ACHN (cell line): ENCODE results near the gene SLC5A5.
"Not testable (repeated sequence)": the region's sequence is repeated elsewhere in the genome, so short reads cannot be mapped to it uniquely, and the experiment has no call there.

Source experiments
- DNase-seq: peaks from one replicate; pipeline ENCODE4 v3.0.0-alpha.2; 2015
- in situ Hi-C: cut with HindIII; loops from 2 replicates; pipeline ENCODE4 v1.10.0; 2017; ENCODE audit warnings: low sequenced_read_pairs, low pct_ligation_motif_present, low pct_unique_long_range_greater_than_20kb

SLC5A5 gene

GRCh38 chr19:17908244-17908643, 36.5 kb downstream of the SLC5A5 start:
- no peak for DNase-seq
- in situ Hi-C loops, result no loop called here

GRCh38 chr19:17909003-17909732, 37.4 kb downstream of the SLC5A5 start:
- in situ Hi-C loops, result no loop called here
- DNase-seq, result no peak

DNA sequence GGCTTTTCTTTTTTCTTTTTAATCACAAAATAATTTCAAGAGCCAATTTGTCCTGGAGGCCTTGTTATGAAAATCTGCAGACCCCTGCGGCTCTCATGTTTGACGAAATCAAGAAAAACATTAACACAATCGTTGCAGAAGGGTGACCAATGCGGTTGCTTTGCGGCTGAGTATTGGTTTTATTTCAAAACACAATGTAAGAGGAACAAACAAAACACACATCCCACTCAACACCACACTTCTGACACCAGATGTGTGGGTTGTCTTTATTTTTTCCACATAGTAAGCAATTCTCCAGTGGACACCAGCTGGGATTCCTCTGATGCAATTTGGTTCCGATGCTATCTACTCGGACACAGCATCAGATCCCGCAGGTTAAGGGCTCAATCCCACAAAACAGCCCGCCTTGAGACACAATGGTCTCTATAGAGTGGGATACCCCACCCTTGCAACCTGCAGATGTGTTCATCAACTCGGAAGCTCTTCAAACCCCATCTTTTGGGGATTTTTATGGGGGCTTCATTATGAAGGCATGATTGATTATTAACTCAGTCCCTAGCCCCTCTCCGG, 39.1 kb downstream of the SLC5A5 start:
- no peak for DNase-seq
- in situ Hi-C loops, result no loop called here

DNA sequence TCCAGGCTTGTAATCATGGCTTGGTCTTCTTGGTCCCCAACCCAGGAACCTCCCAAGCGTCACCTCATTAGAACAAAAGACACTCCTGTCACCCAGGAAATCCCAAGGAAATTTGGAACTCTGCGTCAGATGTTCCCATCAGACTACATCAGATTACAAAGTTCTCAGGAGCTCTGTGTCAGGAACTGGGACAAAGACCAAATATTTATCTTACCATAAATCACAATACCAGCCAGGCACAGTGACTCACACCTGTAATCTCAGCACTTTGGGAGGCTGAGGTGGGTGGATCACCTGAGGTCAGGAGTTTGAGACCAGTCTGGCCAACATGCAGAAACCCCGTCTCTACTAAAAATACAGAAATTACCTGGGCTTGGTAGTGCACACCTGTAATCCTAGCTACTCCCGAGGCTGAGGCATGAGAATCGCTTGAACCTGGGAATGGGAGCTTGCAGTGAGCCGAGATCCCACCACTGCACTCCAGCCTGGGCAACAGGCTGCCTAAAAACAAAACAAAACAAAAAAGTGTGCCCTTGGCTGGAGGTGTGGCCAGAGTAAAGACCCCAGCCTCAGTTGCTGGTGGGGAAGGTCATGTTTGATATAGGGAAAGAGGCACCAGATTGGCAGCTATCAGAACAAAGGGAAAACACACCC, 44.3 kb downstream of the SLC5A5 start:
- no peak for DNase-seq

GRCh38 chr19:17918151-17918550, 46.4 kb downstream of the SLC5A5 start:
- in situ Hi-C loops, DNase-seq: not testable (repeated sequence)

More for the DNA sequence above, 44.3 kb downstream of the SLC5A5 start:
- in situ Hi-C loops, result no loop called here

- DNase-seq, in situ Hi-C loops: not testable (repeated sequence)
Observed at GRCh38 chr19:17919122-17919521, 47.4 kb downstream of the SLC5A5 start.

DNA sequence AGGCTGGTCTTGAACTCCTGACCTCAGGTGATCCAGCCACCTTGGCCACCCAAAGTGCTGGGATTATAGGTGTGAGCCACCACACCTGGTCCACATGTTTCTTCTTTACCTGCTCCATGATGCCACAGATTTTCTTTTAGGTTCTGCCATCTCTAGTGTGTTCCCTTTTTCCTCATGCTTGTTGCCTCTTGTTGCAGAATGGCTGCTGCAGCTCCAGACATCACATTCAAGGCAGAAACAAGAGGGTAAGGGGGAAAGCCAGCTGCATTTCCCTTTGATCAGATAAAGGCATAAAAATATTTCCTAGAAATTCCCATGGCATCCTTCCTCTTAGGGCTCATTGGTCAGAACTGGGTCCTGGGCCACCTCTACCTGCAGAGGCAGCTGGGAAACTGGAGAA, 48.8 kb downstream of the SLC5A5 start:
- no peak for DNase-seq
- in situ Hi-C loops, result no loop called here

- no peak for DNase-seq
- in situ Hi-C loops, result no loop called here
Observed at GRCh38 chr19:17922138-17922537, 50.4 kb downstream of the SLC5A5 start.

DNA sequence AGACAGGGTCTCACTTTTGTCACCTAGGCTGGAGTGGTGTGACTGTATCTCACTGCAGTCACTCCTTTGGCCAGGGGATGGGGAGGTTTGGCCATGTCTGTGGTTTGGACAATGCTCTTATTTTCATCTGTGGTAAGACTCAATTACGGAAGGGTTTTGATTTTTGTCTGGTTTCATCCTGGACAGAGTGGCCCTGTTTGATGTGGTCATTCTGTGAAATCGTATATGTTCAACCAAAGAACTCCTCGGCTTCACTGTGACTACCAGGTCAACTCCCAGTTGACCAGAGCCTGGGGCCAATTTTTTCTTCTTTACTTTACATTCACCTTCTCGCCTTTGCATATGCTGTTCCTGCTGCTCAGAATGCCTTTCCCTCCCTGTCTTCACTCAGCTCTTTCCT, 54.3 kb downstream of the SLC5A5 start:
- in situ Hi-C loops, result no loop called here
- no peak for DNase-seq

- in situ Hi-C loops, result no loop called here
- DNase-seq, result no peak
Observed at GRCh38 chr19:17929056-17929455, 57.3 kb downstream of the SLC5A5 start.

DNA sequence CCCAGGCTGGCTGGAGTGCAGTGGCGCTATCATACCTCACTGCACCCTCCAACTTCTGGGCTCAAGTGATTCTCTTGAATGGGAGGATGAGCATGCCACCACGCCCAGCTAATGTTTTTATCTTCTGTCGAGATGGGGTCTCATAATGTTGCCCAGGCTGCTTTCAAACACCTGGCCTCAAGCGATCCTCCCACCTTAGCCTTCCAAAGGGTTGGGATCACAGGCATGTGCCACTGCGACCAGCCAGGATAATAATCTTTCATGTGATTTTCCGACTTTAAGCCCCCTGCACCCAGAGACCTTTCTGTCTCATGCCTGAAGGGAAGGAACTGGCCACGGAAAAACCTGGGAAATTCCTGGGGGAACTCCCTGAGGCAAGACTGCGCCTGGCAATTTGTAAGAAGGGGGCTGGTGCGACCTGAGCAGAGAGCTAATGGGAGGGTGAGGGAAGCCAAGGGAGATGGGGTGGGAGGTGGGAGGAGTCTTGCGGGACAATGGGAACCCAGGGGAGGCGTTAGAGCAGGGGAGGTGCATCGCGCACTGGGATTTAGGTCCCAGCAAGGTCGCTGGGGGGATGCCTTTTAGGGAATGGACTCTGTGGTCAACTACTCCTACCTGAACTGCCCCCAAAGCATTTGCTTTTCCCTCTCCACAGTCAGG, 59.9 kb downstream of the SLC5A5 start:
- in situ Hi-C loops, result no loop called here
- peak; percentile 20 for DNase-seq

- in situ Hi-C loops, result no loop called here
- peak; percentile 87 for DNase-seq
Observed at GRCh38 chr19:17932485-17933338, 61.0 kb downstream of the SLC5A5 start, which contains the start of gene CCDC124. Gene CCDC124 (plus strand): TSS chr19:17933015. CDS start chr19:17936421, 3,406 bp downstream.

GRCh38 chr19:17933414-17934129, 61.8 kb downstream of the SLC5A5 start:
- in situ Hi-C loops, result no loop called here

DNA sequence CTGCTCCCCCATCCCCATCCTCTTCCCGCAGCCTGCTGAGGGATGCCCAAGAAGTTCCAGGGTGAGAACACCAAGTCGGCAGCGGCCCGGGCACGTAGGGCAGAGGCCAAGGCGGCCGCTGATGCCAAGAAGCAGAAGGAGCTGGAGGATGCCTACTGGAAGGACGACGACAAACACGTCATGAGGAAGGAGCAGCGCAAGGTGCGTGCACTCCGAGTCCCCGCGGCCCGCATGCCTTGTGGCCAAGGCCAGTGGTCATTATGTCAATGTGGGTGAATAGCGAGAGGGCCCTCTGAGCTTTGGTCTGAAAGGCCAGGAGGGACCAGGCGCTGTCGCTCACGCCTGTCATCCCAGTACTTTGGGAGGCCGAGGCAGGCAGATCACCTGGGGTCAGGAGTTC, 64.6 kb downstream of the SLC5A5 start:
- no peak for DNase-seq
- in situ Hi-C loops, result no loop called here

More at GRCh38 chr19:17933414-17934129, 61.8 kb downstream of the SLC5A5 start:
- DNase-seq, result peak; percentile 21

DNA sequence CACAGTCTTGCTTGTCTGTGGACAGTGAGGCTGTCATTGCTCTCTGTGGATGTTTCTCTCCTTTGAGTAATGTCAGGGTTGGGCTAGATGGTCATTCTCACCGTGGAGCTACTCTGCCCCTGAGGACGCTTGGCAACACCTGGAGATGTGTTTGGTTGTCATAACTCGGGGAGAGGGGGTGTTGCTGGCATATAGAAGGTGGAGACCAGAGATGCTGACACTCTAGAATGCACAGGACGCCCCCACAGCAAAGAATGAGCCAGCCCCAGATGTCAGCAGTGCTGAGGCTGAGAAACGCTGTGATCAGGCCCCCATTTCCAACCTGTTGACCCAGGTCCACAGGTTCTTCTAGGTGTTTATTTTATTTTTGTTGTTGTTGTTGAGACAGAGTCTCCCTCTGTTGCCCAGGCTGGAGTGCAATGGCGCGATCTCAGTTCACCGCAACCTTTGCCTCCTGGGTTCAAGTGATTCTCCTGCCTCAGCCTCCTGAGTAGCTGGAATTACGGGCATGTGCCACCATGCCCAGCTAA, 65.7 kb downstream of the SLC5A5 start:
- in situ Hi-C loops, result no loop called here

DNA sequence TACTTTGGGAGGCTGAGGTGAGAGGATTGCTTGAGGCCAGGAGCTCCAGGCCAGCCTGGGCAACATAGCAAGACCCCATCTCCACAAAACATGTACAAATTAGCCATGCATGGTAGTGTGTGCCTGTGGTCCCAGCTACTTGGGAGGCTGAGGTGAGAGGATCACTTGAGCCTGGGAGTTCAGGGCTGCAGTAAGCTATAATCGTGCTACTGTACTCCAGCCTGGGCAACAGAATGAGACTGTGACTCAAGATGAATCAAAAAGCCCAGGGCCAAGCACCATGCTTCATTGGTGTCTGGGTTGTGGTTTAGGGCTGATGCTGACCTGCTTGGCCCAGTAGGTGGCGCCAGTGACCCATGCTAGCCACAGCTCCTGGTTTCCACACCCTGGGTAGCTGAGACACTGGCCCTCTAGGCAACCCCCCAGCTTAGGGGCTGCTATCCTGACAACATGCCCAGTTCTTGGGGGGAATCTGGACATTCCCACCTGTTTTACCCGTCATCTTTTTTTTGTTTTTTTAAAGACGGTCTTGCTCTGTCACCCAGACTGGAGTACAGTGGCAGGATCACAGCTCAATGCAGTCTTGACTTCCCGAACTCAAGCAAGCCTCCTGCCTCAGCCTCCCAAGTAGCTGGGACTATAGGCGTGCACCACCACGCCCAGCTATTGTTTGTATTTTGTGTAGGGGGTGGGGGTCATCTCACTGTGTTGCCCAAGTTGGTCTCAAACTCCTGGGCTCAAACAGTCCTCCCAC, 66.5 kb downstream of the SLC5A5 start:
- DNase-seq, result peak; percentile 82
- in situ Hi-C loops, result no loop called here

More for the DNA sequence above, 65.7 kb downstream of the SLC5A5 start:
- no peak for DNase-seq

GRCh38 chr19:17942181-17942580, 70.4 kb downstream of the SLC5A5 start:
- DNase-seq, result no peak
- in situ Hi-C loops, result no loop called here
